Measurements from ENCODE around the gene ROBO1. TPM values are rescaled to one million over a fixed set of nuclear protein-coding genes. Genes with fewer than 3 reads are reported as not detected.

ROBO1 gene
- total and polyA plus RNA-seq, 2 donors (not counting 3 experiments of a cell fraction or from before 2014, with no cell fraction given) = 5.9 to 14.2 TPM

GRCh38 chr3:79636372-79636771 lies 131.4 kb downstream of the ROBO1 start:
- Histone ChIP-seq H3K27me3 (ENCODE audit: control insufficient read depth in 2 of 2, insufficient read depth in 2 of 2, low read length in 2 of 2) (no peaks in the 10 kb centered on the region), H4K20me1 (replicated peaks; ENCODE audit: control insufficient read depth, extremely low read depth, insufficient read depth, low read length) (no peaks in the 10 kb centered on the region), H3K4me2 (ENCODE audit: insufficient read depth, low read length) (no peak overlapping the region), H2AFZ (ENCODE audit: low read depth, low read length) (no peak overlapping the region), H3K9me3 (replicated peaks; ENCODE audit: control insufficient read depth, insufficient read depth, low read length) (no peaks in the 10 kb centered on the region), H3K9ac (replicated peaks; ENCODE audit: extremely low read depth, insufficient read depth, low read length) (no peak overlapping the region), H3K4me1 (ENCODE audit: control insufficient read depth, extremely low read depth, insufficient read depth, low read length) (no peaks in the 10 kb centered on the region), H3K9me1 (replicated peaks; ENCODE audit: control insufficient read depth, extremely low read depth, insufficient read depth, low read length) (no peaks in the 10 kb centered on the region), H3K4me3 (replicated peaks in 1 of 3; ENCODE audit: insufficient read depth in 1 of 3, low read depth in 1 of 3, low read length in 3 of 3) (no peak overlapping the region), H3K36me3 (ENCODE audit: control insufficient read depth in 2 of 2, extremely low read depth in 1 of 2, insufficient read depth in 2 of 2, low read length in 2 of 2) (no peaks in the 10 kb centered on the region), H3K27ac (ENCODE audit: insufficient read depth, low read depth, low read length) (no peak overlapping the region), H3K79me2 (ENCODE audit: control insufficient read depth, insufficient read depth, low read length) (no peaks in the 10 kb centered on the region)
- CTCF ChIA-PET = interaction anchor here (0.8 to 1.0 kb wide), 2 partner anchors 21 to 41 kb away, joined by 3 read pairs; no protein-coding TSS in a partner anchor
- POLR2A ChIA-PET = no interaction called here
- FAIRE-seq (no peak), DNase-seq (ENCODE audit: low read depth, low spot score) (no peak)
- intact Hi-C loops (cut with micrococcal nuclease) (no loop called here), dilution Hi-C loops (cut with MboI; ENCODE audit: extremely low pct_ligation_motif_present, low sequenced_read_pairs) (no loop called here)
- BruUV-seq (replicated peaks) = no TSS peak
- TF ChIP-seq GATA2 (IDR thresholded peaks at IDR 0.05; ENCODE audit: insufficient read depth, insufficient read length, low read depth, low read length) = no peak

DNA sequence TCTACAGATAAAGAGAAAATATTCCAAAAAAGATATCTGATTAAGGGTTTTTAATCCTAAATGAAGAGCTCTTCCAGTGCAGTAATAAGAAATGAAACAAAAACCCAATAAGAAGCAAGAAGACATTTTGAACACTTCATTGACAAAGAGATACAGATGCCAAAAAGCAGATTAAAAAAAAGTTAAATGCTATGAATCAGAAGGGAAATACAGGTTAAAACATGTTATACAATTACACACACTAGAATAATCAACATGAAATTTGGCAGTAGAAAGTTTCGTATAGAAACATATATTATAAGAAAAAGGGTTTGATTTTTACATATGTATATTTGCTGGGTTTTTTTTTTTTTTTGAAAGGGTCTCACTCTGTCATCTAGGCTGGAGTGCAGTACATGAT lies 135.0 kb downstream of the ROBO1 start:
- intact Hi-C loops (cut with micrococcal nuclease) = no loop called here
- Histone ChIP-seq H3K9ac (replicated peaks; ENCODE audit: extremely low read depth, insufficient read depth, low read length) (no peak overlapping the region), H3K4me3 (replicated peaks in 1 of 3; ENCODE audit: insufficient read depth in 1 of 3, low read depth in 1 of 3, low read length in 3 of 3) (no peak overlapping the region), H3K27ac (ENCODE audit: insufficient read depth, low read depth, low read length) (no peak overlapping the region), H2AFZ (ENCODE audit: low read depth, low read length) (no peak overlapping the region), H3K4me2 (ENCODE audit: insufficient read depth, low read length) (no peak overlapping the region), H3K79me2 (ENCODE audit: control insufficient read depth, insufficient read depth, low read length) (no peaks in the 10 kb centered on the region), H3K9me1 (replicated peaks; ENCODE audit: control insufficient read depth, extremely low read depth, insufficient read depth, low read length) (no peaks in the 10 kb centered on the region), H3K36me3 (ENCODE audit: control insufficient read depth in 2 of 2, extremely low read depth in 1 of 2, insufficient read depth in 2 of 2, low read length in 2 of 2) (no peaks in the 10 kb centered on the region), H3K4me1 (ENCODE audit: control insufficient read depth, extremely low read depth, insufficient read depth, low read length) (no peaks in the 10 kb centered on the region), H3K27me3 (ENCODE audit: control insufficient read depth in 2 of 2, insufficient read depth in 2 of 2, low read length in 2 of 2) (no peaks in the 10 kb centered on the region), H4K20me1 (replicated peaks; ENCODE audit: control insufficient read depth, extremely low read depth, insufficient read depth, low read length) (no peaks in the 10 kb centered on the region), H3K9me3 (replicated peaks; ENCODE audit: control insufficient read depth, insufficient read depth, low read length) (no peaks in the 10 kb centered on the region)
- TF ChIP-seq GATA2 (IDR thresholded peaks at IDR 0.05; ENCODE audit: insufficient read depth, insufficient read length, low read depth, low read length) (no peak), POLR2AphosphoS5 (IDR thresholded peaks at IDR 0.05; ENCODE audit: insufficient read depth, low read depth, low read length) (no peak)
- DNase-seq (ENCODE audit: low read depth, low spot score) = no peak
- dilution Hi-C loops (cut with MboI; ENCODE audit: extremely low pct_ligation_motif_present, low sequenced_read_pairs) = no loop called here
- no TSS peak for BruUV-seq (replicated peaks)
- CTCF ChIA-PET = no interaction called here
- FAIRE-seq = no peak
- POLR2A ChIA-PET = no interaction called here

All from endothelial cell of umbilical vein (primary cell).